GM19099 (cell line): ENCODE results near the gene FDXACB1.

Source experiments
- POLR2A ChIP-seq: IDR thresholded peaks from 3 replicates; pipeline ENCODE4 v1.6.1; 2011; ENCODE audit warnings: low read depth; ENCODE audit not compliant: insufficient read length; ENCODE audit errors: extremely low read depth

Gene FDXACB1

GRCh38 chr11:111870113-111870512 lies 8.9 kb downstream of the FDXACB1 start:
- TF ChIP-seq POLR2A = no peak

- no peak for TF ChIP-seq POLR2A
These were observed 18.7 kb downstream of the FDXACB1 start for GRCh38 chr11:111860257-111860656.

- no peak for TF ChIP-seq POLR2A
These were observed 23.5 kb downstream of the FDXACB1 start for GRCh38 chr11:111855506-111855905.

- no peak for TF ChIP-seq POLR2A
These were observed 26.9 kb downstream of the FDXACB1 start for GRCh38 chr11:111852103-111852502.

- no peak for TF ChIP-seq POLR2A
These were observed 27.3 kb downstream of the FDXACB1 start for GRCh38 chr11:111851636-111852035.

- no peak for TF ChIP-seq POLR2A
These were observed 27.9 kb downstream of the FDXACB1 start for GRCh38 chr11:111851067-111851466.

GRCh38 chr11:111849631-111850030 lies 29.3 kb downstream of the FDXACB1 start:
- TF ChIP-seq POLR2A = no peak

GRCh38 chr11:111846636-111847035 lies 32.3 kb downstream of the FDXACB1 start:
- no peak for TF ChIP-seq POLR2A

- no peak for TF ChIP-seq POLR2A
These were observed 32.9 kb downstream of the FDXACB1 start for GRCh38 chr11:111846063-111846462.

GRCh38 chr11:111845276-111846028 lies 33.5 kb downstream of the FDXACB1 start:
- no peak for TF ChIP-seq POLR2A

- no peak for TF ChIP-seq POLR2A
These were observed 35.3 kb downstream of the FDXACB1 start for GRCh38 chr11:111843661-111844060.

- TF ChIP-seq POLR2A = no peak
These were observed 37.5 kb downstream of the FDXACB1 start for GRCh38 chr11:111841370-111842053.

GRCh38 chr11:111840143-111840542 lies 38.8 kb downstream of the FDXACB1 start:
- no peak for TF ChIP-seq POLR2A

GRCh38 chr11:111838054-111838453 lies 40.9 kb downstream of the FDXACB1 start:
- TF ChIP-seq POLR2A = no peak

- TF ChIP-seq POLR2A = no peak
These were observed 41.5 kb downstream of the FDXACB1 start for GRCh38 chr11:111837366-111837891.

- TF ChIP-seq POLR2A = no peak
These were observed 42.2 kb downstream of the FDXACB1 start for GRCh38 chr11:111836721-111837120.
